Renal cortex interstitium (tissue), 11 donors: ENCODE results near the gene HK3. TPM values are rescaled to one million over a fixed set of nuclear protein-coding genes. Genes with fewer than 3 reads are reported as not detected.
"Not testable (repeated sequence)": the region's sequence is repeated elsewhere in the genome, so short reads cannot be mapped to it uniquely, and the experiment has no call there.

Source experiments
- DNase-seq, 11 donors: peaks; one replicate each; pipeline ENCODE4 v3.0.0-alpha.2; 2013; ENCODE audit warnings: low read depth in 9 of 11, low spot score in 4 of 11; ENCODE audit errors: extremely low read depth in 1 of 11
- polyA plus RNA-seq, 3 donors: library from polyadenylated mRNA; unstranded; fragments of 120-200 nt; gene quantifications; one replicate each; pipeline ENCODE4 v1.2.1, GENCODE V29; 2013; ENCODE audit not compliant: insufficient read length in 3 of 3

HK3 gene
- polyA plus RNA-seq, 3 donors = 0.45 to 0.88 (median 0.67) TPM

- no peak for DNase-seq
These were observed 24.9 kb downstream of the HK3 start for GRCh38 chr5:176874198-176874780.

GRCh38 chr5:176873541-176874172 is 25.5 kb downstream of the HK3 start:
- peak in 1 of 11 donors; percentile 23 for DNase-seq

- DNase-seq = not testable (repeated sequence)
These were observed 26.1 kb downstream of the HK3 start for GRCh38 chr5:176873011-176873410.

GRCh38 chr5:176872586-176872985 is 26.6 kb downstream of the HK3 start:
- DNase-seq = not testable (repeated sequence)

GRCh38 chr5:176870644-176871043 is 28.5 kb downstream of the HK3 start:
- not testable (repeated sequence) for DNase-seq

- no peak for DNase-seq
These were observed 29.0 kb downstream of the HK3 start for GRCh38 chr5:176870110-176870591.

GRCh38 chr5:176869501-176870109 is 29.5 kb downstream of the HK3 start:
- no peak for DNase-seq

- no peak for DNase-seq
These were observed 30.4 kb downstream of the HK3 start for GRCh38 chr5:176868731-176869130.

- no peak for DNase-seq
These were observed 31.0 kb downstream of the HK3 start for GRCh38 chr5:176868126-176868525.

- no peak for DNase-seq
These were observed 32.3 kb downstream of the HK3 start for GRCh38 chr5:176866707-176867310.

- no peak for DNase-seq
These were observed 33.2 kb downstream of the HK3 start for GRCh38 chr5:176865964-176866363.

- DNase-seq = no peak
These were observed 34.4 kb downstream of the HK3 start for GRCh38 chr5:176864755-176865154.

- no peak for DNase-seq
These were observed 35.4 kb downstream of the HK3 start for GRCh38 chr5:176863765-176864098.

- DNase-seq = no peak
These were observed 35.9 kb downstream of the HK3 start for GRCh38 chr5:176863041-176863764.

GRCh38 chr5:176862330-176862995 is 36.7 kb downstream of the HK3 start:
- no peak for DNase-seq

GRCh38 chr5:176861276-176861675 is 37.9 kb downstream of the HK3 start:
- no peak for DNase-seq

- no peak for DNase-seq
These were observed 38.8 kb downstream of the HK3 start for GRCh38 chr5:176860381-176860780.

- DNase-seq = no peak
These were observed 39.2 kb downstream of the HK3 start for GRCh38 chr5:176859916-176860315.

GRCh38 chr5:176857894-176858273 is 41.3 kb downstream of the HK3 start:
- no peak for DNase-seq
